ENCODE data around the gene GREB1. TPM values are rescaled to one million over a fixed set of nuclear protein-coding genes. Genes with fewer than 3 reads are reported as not detected.

The GREB1 gene
- total and polyA plus RNA-seq, 2 of the 4 experiments (the other 2 are of a cell fraction) = 0.05 TPM; not detected in 1

DNA sequence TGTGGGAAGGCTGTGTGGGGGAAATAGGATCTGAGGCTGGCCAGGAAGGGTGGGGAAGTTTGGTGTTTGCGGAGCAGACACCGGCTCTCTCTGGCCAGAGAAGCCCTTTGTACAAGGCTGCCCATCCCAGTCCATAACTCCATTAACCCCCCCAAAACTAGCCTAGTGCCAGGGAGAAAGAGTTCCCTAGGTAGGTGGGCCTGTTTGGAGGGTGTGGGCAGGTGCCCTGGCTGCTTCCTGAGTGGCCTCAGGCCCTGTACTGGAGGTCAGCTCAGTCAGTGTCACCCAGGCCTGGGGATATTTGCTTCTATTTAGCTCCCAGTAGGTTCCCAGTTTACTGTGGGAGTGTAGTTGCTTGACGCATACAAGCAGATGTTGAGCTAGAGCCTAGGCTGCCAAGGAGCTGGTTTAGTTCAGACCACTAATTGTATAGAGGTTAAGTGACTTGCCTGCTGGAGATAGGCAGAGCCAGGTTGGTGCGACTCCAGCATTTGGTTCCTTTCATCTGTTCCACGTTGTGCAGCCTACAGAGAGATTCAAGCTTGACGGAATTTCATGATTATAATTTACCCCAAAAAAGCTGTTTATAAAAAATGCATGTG, 2.9 kb upstream of the GREB1 start:
- intact Hi-C loops (cut with micrococcal nuclease) (no loop called here), dilution Hi-C loops (cut with HindIII; ENCODE audit: low sequenced_read_pairs, unreplicated experiment) (no loop called here), in situ Hi-C loops (cut with MboI; ENCODE audit: low sequenced_read_pairs) (no loop called here)
- Histone ChIP-seq H3K14ac (replicated peaks; ENCODE audit: low read depth, low read length) (no peak overlapping the region), H3K9me1 (ENCODE audit: insufficient read depth, low read length) (no peaks in the 10 kb centered on the region), H2BK20ac (ENCODE audit: low read depth, low read length) (no peak overlapping the region), H3K4me1 (ENCODE audit: control insufficient read depth, insufficient read depth, low read length) (no peaks in the 10 kb centered on the region), H3K18ac (ENCODE audit: low read depth, low read length) (no peak overlapping the region), H2AK9ac (replicated peaks; ENCODE audit: low read depth, low read length, poor library complexity) (no peak overlapping the region), H2BK15ac (ENCODE audit: low read depth, low read length) (no peak overlapping the region), H3K4ac (ENCODE audit: low read depth, low read length) (no peak overlapping the region), H3K9me3 (ENCODE audit: control insufficient read depth, insufficient read depth, low read length) (no peaks in the 10 kb centered on the region), H2AK5ac (ENCODE audit: low read depth, low read length) (no peak overlapping the region), H3K36me3 (ENCODE audit: control insufficient read depth, insufficient read depth, low read length) (no peaks in the 10 kb centered on the region), H3K79me1 (ENCODE audit: low read depth in 1 of 2, low read length in 2 of 2) (no peaks in the 10 kb centered on the region), H4K91ac (ENCODE audit: insufficient read depth, low read depth, low read length) (no peak overlapping the region), H3K27ac (ENCODE audit: insufficient read depth, low read length) (no peak overlapping the region), H2BK5ac (ENCODE audit: low read depth, low read length, poor library complexity, severe bottlenecking) (no peak overlapping the region), H3K56ac (ENCODE audit: extremely low read depth, insufficient read depth, low read length) (no peak overlapping the region), H3K23ac (ENCODE audit: low read depth, low read length) (no peak overlapping the region), H2BK120ac (ENCODE audit: low read depth, low read length) (no peak overlapping the region), H3K27me3 (ENCODE audit: control insufficient read depth, insufficient read depth, low read length) (peaks cover 24% of the 10 kb centered on the region), H4K5ac (ENCODE audit: low read depth, low read length) (no peak overlapping the region), H4K20me1 (ENCODE audit: insufficient read depth, low read length) (no peaks in the 10 kb centered on the region), H2AFZ (replicated peaks; ENCODE audit: low read length, poor library complexity) (peak overlapping the region; percentile 9), H3K4me2 (ENCODE audit: low read depth, low read length) (no peak overlapping the region), H4K8ac (ENCODE audit: low read depth in 2 of 2, low read length in 2 of 2) (no peak overlapping the region), H3K4me3 (ENCODE audit: insufficient read depth, low read depth, low read length) (no peak overlapping the region), H3K9ac (ENCODE audit: low read depth, low read length) (no peak overlapping the region)
- no TSS peak for BruUV-seq (replicated peaks)
- DNase-seq = no peak
- ATAC-seq (ENCODE audit: low read depth) = no peak
- no CpG with 5 or more reads among the region's 6 CpGs for WGBS, 2 experiments (ENCODE audit: extremely low coverage in 2 of 2, insufficient read length in 1 of 2)
- CTCF ChIA-PET = interaction anchor here (1.0 kb wide), 1 partner anchor 43 kb away, joined by 3 read pairs; no protein-coding TSS in a partner anchor
- no peak for TF ChIP-seq USF2 (IDR thresholded peaks at IDR 0.05; ENCODE audit: low read depth, low read length)
- POLR2A ChIA-PET (ENCODE audit: unreplicated experiment) = no interaction called here

Data from IMR-90 (cell line).